Stimulated activated memory B cell treated with anti-CD40 and anti-IgM and Interleukin-4, amounts not matched to agents 10 μg/mL and 1 μg/mL and 100 μg/mL, for 72 hours (primary cell): ENCODE measurements around the gene NUP214.
"Not testable (repeated sequence)": the region's sequence is repeated elsewhere in the genome, so short reads cannot be mapped to it uniquely, and the experiment has no call there.

Experiments used
- ATAC-seq: fragments of 150-1000 bp; cut with Tn5 transposase; 2 replicates; pipeline ENCODE4 v1.10.0; 2021
- H3K27ac Mint-ChIP-seq: one replicate; pipeline ENCODE4 v1.8.0; 2022; ENCODE audit warnings: mild to moderate bottlenecking, mixed read lengths
- H3K27me3 Mint-ChIP-seq: one replicate; pipeline ENCODE4 v1.8.0; 2022; ENCODE audit warnings: mixed read lengths
- H3K36me3 Mint-ChIP-seq: one replicate; pipeline ENCODE4 v1.8.0; 2022; ENCODE audit warnings: mixed read lengths
- H3K4me1 Mint-ChIP-seq: one replicate; pipeline ENCODE4 v1.8.0; 2022; ENCODE audit warnings: mixed read lengths
- H3K4me3 Mint-ChIP-seq: one replicate; pipeline ENCODE4 v1.8.0; 2022; ENCODE audit warnings: mild to moderate bottlenecking, moderate library complexity, mixed read lengths
- H3K9me3 Mint-ChIP-seq: one replicate; pipeline ENCODE4 v1.8.0; 2022; ENCODE audit warnings: mixed read lengths

NUP214 gene

DNA sequence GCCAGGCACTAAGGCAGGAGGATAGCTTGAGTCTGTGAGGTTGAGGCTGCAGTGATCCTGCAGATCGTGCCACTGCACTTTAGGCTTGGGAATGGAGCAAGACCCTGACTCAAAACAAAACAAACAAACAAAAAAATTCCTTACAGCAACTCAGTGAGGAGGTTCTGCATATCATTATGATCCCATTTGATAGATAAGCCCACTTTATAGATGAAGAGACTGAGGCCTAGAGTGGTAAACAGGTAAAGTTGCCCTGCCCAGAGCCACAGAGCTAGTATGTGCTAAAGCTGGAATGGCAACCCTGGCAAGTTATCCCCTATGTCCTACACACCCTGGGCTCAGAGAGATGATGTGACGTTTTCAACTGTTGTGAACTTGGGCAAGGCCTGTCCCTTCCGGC, 21.9 kb upstream of the NUP214 start:
- no peaks in the 10 kb centered on the region for H3K36me3 Mint-ChIP-seq
- no peaks in the 10 kb centered on the region for H3K9me3 Mint-ChIP-seq
- no peak overlapping the region for H3K27ac Mint-ChIP-seq
- H3K4me3 Mint-ChIP-seq: no peak overlapping the region
- H3K4me1 Mint-ChIP-seq: peaks cover 7% of the 10 kb centered on the region
- no peak for ATAC-seq
- peaks cover 72% of the 10 kb centered on the region for H3K27me3 Mint-ChIP-seq

DNA sequence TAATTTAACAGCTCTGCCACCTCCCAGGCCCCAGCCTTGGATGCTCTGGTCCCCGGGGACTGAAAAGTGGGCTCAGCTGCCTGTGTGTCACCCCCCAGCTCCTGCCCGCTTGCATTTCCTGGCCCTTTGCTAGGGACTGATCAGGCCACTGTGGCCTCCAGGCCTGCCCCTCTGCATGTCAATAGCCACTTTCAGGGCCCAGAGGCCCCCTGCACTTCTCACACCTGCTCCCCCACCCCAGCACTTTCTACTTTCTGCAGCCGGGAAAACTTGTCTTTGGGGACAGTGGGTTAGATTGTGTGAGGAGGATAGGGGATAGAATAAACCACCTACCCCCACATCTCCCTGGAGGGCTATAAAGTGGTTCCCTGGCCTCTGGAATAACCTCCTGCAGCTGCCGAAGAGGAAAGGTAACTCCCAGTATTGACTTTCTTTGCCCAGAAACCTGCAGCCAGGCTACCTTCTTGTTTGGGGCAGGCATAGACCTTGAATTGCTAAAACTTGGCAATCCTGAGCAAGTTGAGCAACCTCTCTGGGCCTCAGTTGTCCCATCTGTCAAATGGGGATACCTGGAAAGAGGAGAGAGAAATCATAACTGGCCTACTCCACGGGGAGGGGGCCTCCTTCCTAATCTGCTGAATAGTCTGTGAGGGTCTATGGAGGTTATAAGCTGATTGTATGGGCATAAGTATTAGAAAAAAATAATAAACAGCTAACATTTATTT, 21.2 kb upstream of the NUP214 start:
- no peaks in the 10 kb centered on the region for H3K9me3 Mint-ChIP-seq
- H3K27ac Mint-ChIP-seq: no peak overlapping the region
- no peaks in the 10 kb centered on the region for H3K36me3 Mint-ChIP-seq
- no peak overlapping the region for H3K4me3 Mint-ChIP-seq
- H3K4me1 Mint-ChIP-seq: peaks cover 1% of the 10 kb centered on the region
- no peak for ATAC-seq
- peaks cover 71% of the 10 kb centered on the region for H3K27me3 Mint-ChIP-seq

DNA sequence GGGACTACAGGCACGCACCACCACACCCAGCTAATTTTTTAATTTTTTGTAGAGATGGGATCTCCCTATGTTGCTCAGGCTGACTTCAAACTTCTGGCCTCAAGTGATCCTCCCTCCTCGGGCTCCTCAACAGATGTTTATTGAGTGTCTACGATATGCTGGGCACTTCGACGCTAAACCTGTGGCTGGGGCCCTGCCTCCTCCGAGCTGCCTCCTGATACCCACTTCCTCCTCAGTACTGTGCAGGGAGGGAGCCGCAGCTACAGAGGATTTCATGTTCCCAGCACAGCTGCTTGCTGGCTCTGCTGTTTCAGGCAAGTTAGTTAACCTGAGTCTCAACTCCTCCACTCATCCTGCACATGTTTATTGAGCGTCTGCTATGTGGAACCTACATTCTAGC, 19.4 kb upstream of the NUP214 start:
- no peaks in the 10 kb centered on the region for H3K4me1 Mint-ChIP-seq
- H3K9me3 Mint-ChIP-seq: no peaks in the 10 kb centered on the region
- H3K36me3 Mint-ChIP-seq: no peaks in the 10 kb centered on the region
- H3K27ac Mint-ChIP-seq: no peak overlapping the region
- H3K4me3 Mint-ChIP-seq: no peak overlapping the region
- no peak for ATAC-seq
- peaks cover 61% of the 10 kb centered on the region for H3K27me3 Mint-ChIP-seq

- no peaks in the 10 kb centered on the region for H3K36me3 Mint-ChIP-seq
- H3K9me3 Mint-ChIP-seq: no peaks in the 10 kb centered on the region
- peaks cover 67% of the 10 kb centered on the region for H3K27me3 Mint-ChIP-seq
- H3K4me3 Mint-ChIP-seq: no peak overlapping the region
- no peaks in the 10 kb centered on the region for H3K4me1 Mint-ChIP-seq
- no peak for ATAC-seq
- no peak overlapping the region for H3K27ac Mint-ChIP-seq
Measured at GRCh38 chr9:131107760-131108159, 17.6 kb upstream of the NUP214 start.

GRCh38 chr9:131111186-131111853, 14.1 kb upstream of the NUP214 start:
- Mint-ChIP-seq H3K36me3 (no peaks in the 10 kb centered on the region), H3K4me3 (no peak overlapping the region), H3K9me3 (no peaks in the 10 kb centered on the region), H3K27ac (no peak overlapping the region), H3K4me1 (no peaks in the 10 kb centered on the region), H3K27me3 (peaks cover 58% of the 10 kb centered on the region)
- ATAC-seq: no peak

DNA sequence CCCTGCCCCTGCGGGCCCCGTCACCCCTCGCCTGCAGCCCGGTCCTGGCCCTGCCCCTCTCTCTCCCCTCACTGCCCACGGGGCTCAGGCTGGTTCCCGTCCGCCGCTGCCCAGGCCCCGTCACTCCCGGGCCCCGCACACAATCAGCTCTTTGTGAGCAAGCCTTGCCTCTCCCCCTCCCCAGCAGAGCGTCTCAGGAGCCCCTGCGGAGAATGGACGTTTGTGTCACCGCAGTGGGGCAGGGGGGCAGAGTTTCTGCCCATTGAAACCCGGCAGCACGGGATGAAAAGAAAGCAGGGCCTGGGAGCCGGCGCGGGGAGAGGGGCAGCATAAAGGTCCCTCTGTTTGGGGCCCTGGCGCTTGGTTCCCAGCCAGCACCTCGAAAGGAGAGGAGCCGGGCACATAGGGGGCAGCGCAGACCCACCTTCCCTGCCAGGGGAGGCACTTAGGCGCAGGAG, 13.5 kb upstream of the NUP214 start:
- Mint-ChIP-seq H3K27me3 (peaks cover 56% of the 10 kb centered on the region), H3K9me3 (no peaks in the 10 kb centered on the region), H3K36me3 (no peaks in the 10 kb centered on the region), H3K4me1 (no peaks in the 10 kb centered on the region), H3K4me3 (no peak overlapping the region), H3K27ac (no peak overlapping the region)
- ATAC-seq: peak; percentile 35

DNA sequence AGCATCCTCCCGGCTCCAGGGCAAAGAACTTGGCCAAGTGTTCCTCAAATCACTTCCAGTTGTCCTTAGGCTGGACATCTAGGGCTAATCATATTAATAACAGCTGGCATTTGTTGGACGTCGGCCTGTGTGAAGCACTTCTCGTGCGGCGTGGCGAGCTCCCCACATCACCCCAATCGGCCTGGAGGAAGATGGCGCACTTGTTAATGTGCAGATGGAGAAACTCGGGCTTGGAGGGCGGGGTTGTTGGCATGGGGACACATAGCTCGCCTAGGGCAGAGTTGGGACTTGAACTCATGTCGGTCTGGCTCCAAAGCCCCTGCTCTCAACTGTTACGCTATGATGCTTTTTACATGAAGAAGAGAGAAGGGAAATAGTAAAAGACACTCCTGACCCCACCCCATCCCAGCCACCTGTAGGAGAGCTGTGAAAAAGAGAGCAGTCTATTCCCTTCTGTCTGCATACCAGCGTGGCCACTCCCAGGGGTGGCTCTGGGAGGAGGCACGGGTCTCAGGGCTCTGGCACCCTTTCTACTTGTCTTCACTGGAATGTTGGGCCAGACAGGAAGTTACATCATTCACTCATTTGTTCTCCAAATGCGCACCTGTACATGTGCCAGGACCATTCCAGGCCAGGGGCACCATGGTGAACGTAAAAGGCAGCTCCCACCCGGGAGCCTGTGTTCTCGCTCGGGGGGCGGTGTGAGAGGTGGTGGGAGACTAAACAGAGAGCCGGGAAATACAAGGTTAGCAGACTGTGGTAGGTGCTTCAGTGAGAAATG, 12.8 kb upstream of the NUP214 start:
- no peak for ATAC-seq
- Mint-ChIP-seq H3K36me3 (no peaks in the 10 kb centered on the region), H3K4me1 (no peaks in the 10 kb centered on the region), H3K27me3 (peaks cover 56% of the 10 kb centered on the region), H3K27ac (no peak overlapping the region), H3K4me3 (no peak overlapping the region), H3K9me3 (no peaks in the 10 kb centered on the region)

DNA sequence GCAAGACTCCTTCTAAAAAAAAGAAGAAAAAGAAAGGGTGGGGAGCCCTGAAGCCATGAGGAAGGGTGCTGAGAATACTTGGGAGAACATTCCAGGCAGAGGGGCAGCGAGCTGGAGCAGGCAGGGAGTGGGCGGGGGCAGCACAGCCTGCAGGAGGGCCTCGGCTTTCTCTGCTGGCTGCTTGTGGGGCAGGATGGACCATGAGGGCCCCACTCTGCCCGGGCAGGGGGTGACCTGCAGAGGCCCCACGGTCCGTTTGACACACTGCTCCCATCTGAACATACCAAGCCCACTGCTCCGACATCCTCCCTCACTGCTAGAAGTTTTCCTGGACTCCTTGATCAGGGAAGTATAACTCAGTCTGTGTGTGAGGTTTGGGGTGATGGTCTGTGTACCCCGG, 11.7 kb upstream of the NUP214 start:
- Mint-ChIP-seq H3K36me3 (no peaks in the 10 kb centered on the region), H3K27ac (no peak overlapping the region), H3K27me3 (peaks cover 58% of the 10 kb centered on the region), H3K4me3 (no peak overlapping the region), H3K4me1 (no peaks in the 10 kb centered on the region), H3K9me3 (no peaks in the 10 kb centered on the region)
- ATAC-seq: no peak

DNA sequence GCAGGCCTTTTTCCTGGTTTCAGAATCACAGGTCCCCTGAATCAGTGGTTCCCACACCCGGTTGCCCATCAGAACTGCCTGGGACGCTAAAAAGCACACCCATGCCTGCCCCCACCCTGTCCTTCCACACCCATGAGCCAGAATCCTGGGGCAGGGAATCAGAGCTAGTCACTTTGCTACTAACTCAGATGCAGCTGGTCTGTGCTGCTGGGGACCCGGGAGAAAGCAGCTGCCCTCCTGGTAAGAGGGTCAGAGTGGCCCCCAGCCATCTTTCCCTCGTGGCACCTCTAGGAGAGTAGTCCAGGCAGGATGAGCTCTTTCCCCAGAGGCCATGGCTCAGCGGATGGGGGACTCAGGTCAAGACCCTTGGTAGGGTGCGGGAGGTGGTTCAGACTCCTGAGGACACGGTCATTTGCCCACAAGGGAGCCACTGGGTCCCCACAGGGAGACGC, 11.3 kb upstream of the NUP214 start:
- Mint-ChIP-seq H3K36me3 (no peaks in the 10 kb centered on the region), H3K9me3 (no peaks in the 10 kb centered on the region), H3K4me3 (no peak overlapping the region), H3K27me3 (peaks cover 58% of the 10 kb centered on the region), H3K27ac (no peak overlapping the region), H3K4me1 (no peaks in the 10 kb centered on the region)
- no peak for ATAC-seq

DNA sequence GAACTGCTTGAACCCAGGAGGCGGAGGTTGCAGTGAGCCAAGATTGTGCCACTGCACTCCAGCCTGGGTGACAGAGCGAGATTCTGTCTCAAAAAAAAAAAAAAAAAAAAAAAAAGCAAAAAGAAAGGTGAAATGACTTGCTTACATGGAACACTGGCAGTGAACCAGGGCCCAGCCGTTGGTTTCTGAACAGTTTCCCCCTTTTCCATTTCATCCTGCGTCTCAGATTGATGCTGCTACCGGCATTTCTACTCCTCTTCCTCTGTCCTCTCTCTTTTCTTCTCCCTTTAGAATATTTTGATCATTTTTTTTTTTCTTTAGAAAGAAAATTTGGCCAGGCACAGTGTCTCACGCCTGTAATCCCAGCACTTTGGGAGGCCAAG, 10.0 kb upstream of the NUP214 start:
- H3K4me1 Mint-ChIP-seq, H3K4me3 Mint-ChIP-seq, H3K9me3 Mint-ChIP-seq, H3K27ac Mint-ChIP-seq, ATAC-seq, H3K36me3 Mint-ChIP-seq: not testable (repeated sequence)
- peaks cover 64% of the 10 kb centered on the region for H3K27me3 Mint-ChIP-seq

DNA sequence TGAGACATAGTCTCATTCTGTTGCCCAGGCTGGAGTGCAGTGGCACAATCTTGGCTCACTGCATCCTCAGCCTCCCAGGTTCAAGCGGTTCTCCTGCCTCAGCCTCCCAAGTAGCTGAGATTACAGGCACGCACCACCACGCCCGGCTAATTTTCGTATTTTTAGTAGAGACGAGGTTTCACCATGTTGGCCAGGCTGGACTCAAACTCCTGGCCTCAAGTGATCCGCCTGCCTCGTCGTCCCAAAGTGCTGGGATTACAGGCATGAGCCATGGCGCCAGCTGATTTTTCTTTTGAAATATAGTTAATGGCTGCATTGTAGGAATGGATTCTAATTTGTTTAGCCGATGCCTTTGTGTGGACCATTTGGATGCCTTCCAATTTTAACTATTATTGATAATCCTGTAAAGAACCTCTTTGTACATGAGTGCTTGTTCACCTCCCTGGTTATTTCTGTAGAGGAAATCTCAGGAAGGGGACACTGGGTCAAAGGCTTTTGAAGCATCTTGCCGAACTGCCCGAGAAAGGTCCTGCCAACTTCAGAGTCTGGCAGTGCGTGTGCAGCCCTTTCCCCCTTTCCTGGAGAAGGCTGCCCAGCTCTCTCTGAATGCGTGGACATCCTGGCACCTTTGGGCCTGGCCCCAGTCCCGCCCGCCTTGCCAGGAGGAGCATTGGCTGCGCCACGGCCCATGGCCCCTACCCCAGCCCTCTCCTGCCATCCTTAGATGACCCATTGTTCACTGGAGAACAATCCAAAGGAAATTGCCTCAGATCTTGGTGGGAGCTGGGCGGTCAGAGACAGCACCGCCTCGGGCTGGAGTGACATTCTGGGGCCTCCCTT, 8.9 kb upstream of the NUP214 start:
- H3K9me3 Mint-ChIP-seq: no peaks in the 10 kb centered on the region
- no peak overlapping the region for H3K4me3 Mint-ChIP-seq
- H3K27ac Mint-ChIP-seq: no peak overlapping the region
- no peaks in the 10 kb centered on the region for H3K4me1 Mint-ChIP-seq
- peaks cover 65% of the 10 kb centered on the region for H3K27me3 Mint-ChIP-seq
- no peak for ATAC-seq
- no peaks in the 10 kb centered on the region for H3K36me3 Mint-ChIP-seq

GRCh38 chr9:131117121-131117761, 8.1 kb upstream of the NUP214 start:
- Mint-ChIP-seq H3K4me3 (no peak overlapping the region), H3K4me1 (no peaks in the 10 kb centered on the region), H3K9me3 (no peaks in the 10 kb centered on the region), H3K27ac (no peak overlapping the region), H3K36me3 (no peaks in the 10 kb centered on the region), H3K27me3 (peaks cover 58% of the 10 kb centered on the region)
- ATAC-seq: no peak

- Mint-ChIP-seq H3K27ac (no peak overlapping the region), H3K4me3 (no peak overlapping the region), H3K27me3 (peaks cover 53% of the 10 kb centered on the region), H3K4me1 (no peaks in the 10 kb centered on the region), H3K36me3 (no peaks in the 10 kb centered on the region), H3K9me3 (no peaks in the 10 kb centered on the region)
- no peak for ATAC-seq
Measured at GRCh38 chr9:131117762-131118145, 7.6 kb upstream of the NUP214 start.

- no peaks in the 10 kb centered on the region for H3K9me3 Mint-ChIP-seq
- ATAC-seq: no peak
- no peaks in the 10 kb centered on the region for H3K36me3 Mint-ChIP-seq
- peaks cover 39% of the 10 kb centered on the region for H3K27me3 Mint-ChIP-seq
- H3K4me1 Mint-ChIP-seq: peaks cover 1% of the 10 kb centered on the region
- H3K27ac Mint-ChIP-seq: no peak overlapping the region
- no peak overlapping the region for H3K4me3 Mint-ChIP-seq
Measured at GRCh38 chr9:131119600-131119999, 5.8 kb upstream of the NUP214 start.
